ENCODE data around the gene COCH.
"Not testable (repeated sequence)": the region's sequence is repeated elsewhere in the genome, so short reads cannot be mapped to it uniquely, and the experiment has no call there.

Gene COCH

GRCh38 chr14:30908826-30909225 is 34.5 kb downstream of the COCH start:
- no peak overlapping the region for H3K27ac ChIP-seq
- TF ChIP-seq CTCF (conservative IDR thresholded peaks at IDR 0.05): no peak

- TF ChIP-seq CTCF (conservative IDR thresholded peaks at IDR 0.05): no peak
- no peak overlapping the region for H3K27ac ChIP-seq
Measured at GRCh38 chr14:30914812-30915211, 40.5 kb downstream of the COCH start.

GRCh38 chr14:30915596-30915995 is 41.2 kb downstream of the COCH start:
- no peak for TF ChIP-seq CTCF (conservative IDR thresholded peaks at IDR 0.05)
- no peak overlapping the region for H3K27ac ChIP-seq

- no peak for TF ChIP-seq CTCF (conservative IDR thresholded peaks at IDR 0.05)
- peak overlapping the region; percentile 37 for H3K27ac ChIP-seq
Measured at GRCh38 chr14:30921305-30921704, 46.9 kb downstream of the COCH start.

- TF ChIP-seq CTCF (conservative IDR thresholded peaks at IDR 0.05): no peak
- H3K27ac ChIP-seq: peak overlapping the region; percentile 37
Measured at GRCh38 chr14:30921788-30922187, 47.4 kb downstream of the COCH start.

GRCh38 chr14:30925254-30925653 is 50.9 kb downstream of the COCH start:
- H3K27ac ChIP-seq: no peak overlapping the region

GRCh38 chr14:30928462-30928861 is 54.1 kb downstream of the COCH start:
- TF ChIP-seq CTCF (conservative IDR thresholded peaks at IDR 0.05): no peak
- H3K27ac ChIP-seq: no peak overlapping the region

More at GRCh38 chr14:30925254-30925653, 50.9 kb downstream of the COCH start:
- no peak for TF ChIP-seq CTCF (conservative IDR thresholded peaks at IDR 0.05)

GRCh38 chr14:30933937-30934336 is 59.6 kb downstream of the COCH start:
- not testable (repeated sequence) for H3K27ac ChIP-seq
